OCI-LY1 (cell line): ENCODE measurements around the gene HDAC9.

Experiments
- H2AFZ ChIP-seq: fragments of 200-600 bp; sonication (generic), shearing (Covaris generic); 2 replicates; pipeline ENCODE4 v1.6.0; 2014; ENCODE audit warnings: antibody characterized with exemption, mild to moderate bottlenecking, low read length
- H3F3A ChIP-seq: fragments of 200-600 bp; sonication (generic), shearing (Covaris generic); 2 replicates; pipeline ENCODE4 v1.6.0; 2014; ENCODE audit warnings: mild to moderate bottlenecking, antibody characterized with exemption, low read length, moderate library complexity; ENCODE audit not compliant: insufficient read depth
- H3K27ac ChIP-seq: fragments of 200-600 bp; sonication (generic); 2 replicates; pipeline ENCODE4 v1.5.1; 2014; ENCODE audit warnings: low read length, mixed run types, mild to moderate bottlenecking, low read depth; ENCODE audit not compliant: poor library complexity, severe bottlenecking
- H3K27me3 ChIP-seq: fragments of 200-600 bp; sonication (generic); 2 replicates; pipeline ENCODE4 v1.6.0; 2014; ENCODE audit warnings: antibody characterized with exemption, mild to moderate bottlenecking, low read length, moderate library complexity; ENCODE audit not compliant: insufficient read depth
- H3K36me3 ChIP-seq: fragments of 200-600 bp; sonication (generic); 2 replicates; pipeline ENCODE4 v1.6.1; 2014; ENCODE audit warnings: mild to moderate bottlenecking, antibody characterized with exemption, low read length, moderate library complexity, mixed read lengths; ENCODE audit not compliant: insufficient read depth
- H3K4me1 ChIP-seq: fragments of 200-600 bp; sonication (generic); 2 replicates; pipeline ENCODE4 v1.5.1; 2014; ENCODE audit warnings: mild to moderate bottlenecking, low read length, moderate library complexity; ENCODE audit not compliant: insufficient read depth, severe bottlenecking
- H3K4me2 ChIP-seq: fragments of 200-600 bp; sonication (generic), shearing (Covaris generic); 2 replicates; pipeline ENCODE4 v1.6.1; 2014; ENCODE audit warnings: low read length
- H3K4me3 ChIP-seq: fragments of 200-600 bp; sonication (generic); 2 replicates; pipeline ENCODE4 v1.5.1; 2014; ENCODE audit warnings: low read length, low read depth, mild to moderate bottlenecking, mixed read lengths; ENCODE audit not compliant: poor library complexity, severe bottlenecking
- H3K79me2 ChIP-seq: fragments of 200-600 bp; shearing (Covaris generic); 2 replicates; pipeline ENCODE4 v1.6.1; 2016; ENCODE audit warnings: mixed run types, low read length, mixed read lengths; ENCODE audit not compliant: insufficient read depth
- H3K9ac ChIP-seq: fragments of 200-600 bp; sonication (generic), shearing (Covaris generic); 2 replicates; pipeline ENCODE4 v1.6.1; 2014; ENCODE audit warnings: mild to moderate bottlenecking, low read length, mixed read lengths
- H3K9me2 ChIP-seq: fragments of 200-600 bp; sonication (generic), shearing (Covaris generic); 2 replicates; pipeline ENCODE4 v1.6.1; 2014; ENCODE audit warnings: low read depth, mild to moderate bottlenecking, low read length, mixed read lengths
- H3K9me3 ChIP-seq: fragments of 200-600 bp; shearing (Covaris generic); 2 replicates; pipeline ENCODE4 v1.6.1; 2014; ENCODE audit warnings: low read length, mixed read lengths
- H4K20me1 ChIP-seq: fragments of 200-600 bp; sonication (generic), shearing (Covaris generic); 2 replicates; pipeline ENCODE4 v1.6.0; 2016; ENCODE audit warnings: mild to moderate bottlenecking, low read length; ENCODE audit not compliant: insufficient read depth
- CTCF ChIP-seq: fragments of 200-600 bp; sonication (generic), shearing (Covaris generic); IDR thresholded peaks from 2 replicates; pipeline ENCODE4 v1.5.1; 2017; ENCODE audit warnings: mild to moderate bottlenecking, antibody characterized with exemption, low read length, moderate library complexity, mixed read lengths
- EZH2 ChIP-seq: fragments of 200-600 bp; sonication (generic), shearing (Covaris generic); IDR thresholded peaks from 2 replicates; pipeline ENCODE4 v1.8.0; 2017; ENCODE audit warnings: borderline replicate concordance, mixed run types, mild to moderate bottlenecking, antibody characterized with exemption, low read length, moderate library complexity, mixed read lengths

Gene HDAC9

GRCh38 chr7:18936265-18936664, 440.7 kb downstream of the HDAC9 start:
- Histone ChIP-seq H3K79me2 (no peaks in the 10 kb centered on the region), H4K20me1 (no peaks in the 10 kb centered on the region), H3F3A (no peaks in the 10 kb centered on the region), H3K27ac (no peak overlapping the region), H2AFZ (no peak overlapping the region), H3K9me2 (no peaks in the 10 kb centered on the region), H3K4me1 (no peaks in the 10 kb centered on the region), H3K36me3 (no peaks in the 10 kb centered on the region), H3K9ac (no peak overlapping the region), H3K27me3 (no peaks in the 10 kb centered on the region), H3K9me3 (no peaks in the 10 kb centered on the region), H3K4me2 (no peak overlapping the region), H3K4me3 (no peak overlapping the region)
- no peak for TF ChIP-seq EZH2
- no peak for TF ChIP-seq CTCF

GRCh38 chr7:18939771-18940592, 444.4 kb downstream of the HDAC9 start:
- no peaks in the 10 kb centered on the region for H3K9me2 ChIP-seq
- no peak overlapping the region for H3K4me2 ChIP-seq
- no peaks in the 10 kb centered on the region for H3F3A ChIP-seq
- H3K4me1 ChIP-seq = no peaks in the 10 kb centered on the region
- H4K20me1 ChIP-seq = no peaks in the 10 kb centered on the region
- H3K9ac ChIP-seq = no peak overlapping the region
- H3K79me2 ChIP-seq = no peaks in the 10 kb centered on the region
- H3K27me3 ChIP-seq = no peaks in the 10 kb centered on the region
- no peak overlapping the region for H3K27ac ChIP-seq
- H3K36me3 ChIP-seq = no peaks in the 10 kb centered on the region
- TF ChIP-seq EZH2 (no peak), CTCF (no peak)
- no peaks in the 10 kb centered on the region for H3K9me3 ChIP-seq
- no peak overlapping the region for H2AFZ ChIP-seq
- no peak overlapping the region for H3K4me3 ChIP-seq

GRCh38 chr7:18940593-18941134, 445.1 kb downstream of the HDAC9 start:
- Histone ChIP-seq H2AFZ (no peak overlapping the region), H3K4me1 (no peaks in the 10 kb centered on the region), H3F3A (no peaks in the 10 kb centered on the region), H3K27me3 (no peaks in the 10 kb centered on the region), H3K4me2 (no peak overlapping the region), H3K9ac (no peak overlapping the region), H3K9me2 (no peaks in the 10 kb centered on the region), H3K36me3 (no peaks in the 10 kb centered on the region), H3K79me2 (no peaks in the 10 kb centered on the region), H4K20me1 (no peaks in the 10 kb centered on the region), H3K9me3 (no peaks in the 10 kb centered on the region), H3K4me3 (no peak overlapping the region), H3K27ac (no peak overlapping the region)
- TF ChIP-seq CTCF = no peak
- TF ChIP-seq EZH2 = no peak
